Colonic mucosa (tissue), 4 donors: ENCODE measurements around the gene FCER1G. TPM values are rescaled to one million over a fixed set of nuclear protein-coding genes. Genes with fewer than 3 reads are reported as not detected.

Experiments used
- DNase-seq: peaks from one replicate; pipeline ENCODE4 v3.0.0-alpha.2; 2020
- H3K27ac ChIP-seq: fragments of 200-600 bp; one replicate; pipeline ENCODE4 v1.8.0; 2021
- H3K27me3 ChIP-seq: fragments of 200-600 bp; one replicate; pipeline ENCODE4 v1.8.0; 2021
- H3K36me3 ChIP-seq: fragments of 200-600 bp; one replicate; pipeline ENCODE4 v1.8.0; 2021
- H3K4me1 ChIP-seq: fragments of 200-600 bp; one replicate; pipeline ENCODE4 v1.8.0; 2021; ENCODE audit warnings: mild to moderate bottlenecking
- H3K4me3 ChIP-seq: fragments of 200-600 bp; one replicate; pipeline ENCODE4 v1.8.0; 2021
- H3K9ac ChIP-seq, 2 donors: one replicate each; pipeline ENCODE4 v1.7.0; 2013; ENCODE audit warnings: control low read depth in 2 of 2, low read depth in 2 of 2, low read length in 2 of 2
- H3K9me3 ChIP-seq: fragments of 200-600 bp; one replicate; pipeline ENCODE4 v1.8.0; 2021
- CTCF ChIP-seq: fragments of 200-600 bp; IDR thresholded peaks from one replicate; pipeline ENCODE4 v1.8.0; 2022; ENCODE audit warnings: antibody characterized with exemption, mild to moderate bottlenecking
- intact Hi-C: fragments of 100-400 bp; cut with DNase I; formaldehyde crosslinking; loops from one replicate; pipeline ENCODE4 v1.14.1; 2022
- total RNA-seq, 2 donors: library from RNA; stranded (reverse); fragmentation: NEBNext Ultra II Directional in 1 of 2; extraction: Animal tissue kit (Norgen Biotek cat#: 25700) in 1 of 2; gene quantifications; one replicate each; pipeline ENCODE4 v1.2.1, GENCODE V29; 2021
- donor health status: healthy.
- donor health status: DM: no; HTN: no; CAD: no.
- donor health status: DM: no; HTN: no; CAD: no.

Gene FCER1G
- total RNA-seq, 2 donors from 2014 or later = 6.6 to 16.0 TPM

- TF ChIP-seq CTCF = no peak
- Histone ChIP-seq H3K27me3 (no peaks in the 10 kb centered on the region), H3K9ac (no peak overlapping the region), H3K4me1 (no peaks in the 10 kb centered on the region), H3K4me3 (no peak overlapping the region), H3K9me3 (no peaks in the 10 kb centered on the region), H3K36me3 (no peaks in the 10 kb centered on the region), H3K27ac (no peak overlapping the region)
- DNase-seq = no peak
- intact Hi-C loops = no loop called here
Measured at GRCh38 chr1:161188381-161188780, 26.7 kb upstream of the FCER1G start.

- intact Hi-C loops = no loop called here
- H3K9ac ChIP-seq = no peak overlapping the region
- H3K36me3 ChIP-seq = no peaks in the 10 kb centered on the region
- H3K9me3 ChIP-seq = no peaks in the 10 kb centered on the region
- H3K4me1 ChIP-seq = no peaks in the 10 kb centered on the region
- H3K27me3 ChIP-seq = no peaks in the 10 kb centered on the region
- TF ChIP-seq CTCF = no peak
- H3K4me3 ChIP-seq = no peak overlapping the region
- H3K27ac ChIP-seq = no peak overlapping the region
- DNase-seq = no peak
Measured at GRCh38 chr1:161189036-161189435, 26.1 kb upstream of the FCER1G start.

GRCh38 chr1:161190962-161191521 is 24.1 kb upstream of the FCER1G start:
- no peak for DNase-seq

GRCh38 chr1:161191971-161192370 is 23.1 kb upstream of the FCER1G start:
- Histone ChIP-seq H3K4me3 (no peak overlapping the region), H3K4me1 (no peaks in the 10 kb centered on the region), H3K36me3 (no peaks in the 10 kb centered on the region), H3K9ac (no peak overlapping the region), H3K9me3 (no peaks in the 10 kb centered on the region), H3K27me3 (no peaks in the 10 kb centered on the region), H3K27ac (no peak overlapping the region)
- no peak for TF ChIP-seq CTCF
- no peak for DNase-seq
- intact Hi-C loops = loop anchor here (10.0 kb wide), 2 partner anchors 113 to 193 kb away; partner anchors contain the start of gene MPZ

More at GRCh38 chr1:161190962-161191521, 24.1 kb upstream of the FCER1G start:
- Histone ChIP-seq H3K4me3 (no peak overlapping the region), H3K27me3 (no peaks in the 10 kb centered on the region), H3K9me3 (no peaks in the 10 kb centered on the region), H3K9ac (no peak overlapping the region), H3K27ac (no peak overlapping the region), H3K36me3 (no peaks in the 10 kb centered on the region), H3K4me1 (no peaks in the 10 kb centered on the region)
- TF ChIP-seq CTCF = no peak
- intact Hi-C loops = loop anchor here (10.0 kb wide), 2 partner anchors 114 to 194 kb away; partner anchors contain the start of gene MPZ

- intact Hi-C loops = loop anchor here (10.0 kb wide), 2 partner anchors 112 to 192 kb away; partner anchors contain the start of gene MPZ
- Histone ChIP-seq H3K9me3 (no peaks in the 10 kb centered on the region), H3K4me1 (no peaks in the 10 kb centered on the region)
Measured at GRCh38 chr1:161192476-161193465, 22.3 kb upstream of the FCER1G start.

More at GRCh38 chr1:161192476-161193465, 22.3 kb upstream of the FCER1G start:
- peak; percentile 79 for TF ChIP-seq CTCF
- no peaks in the 10 kb centered on the region for H3K36me3 ChIP-seq
- DNase-seq = peak; percentile 68
- peak overlapping the region in 1 of 2 donors; percentile 36 for H3K9ac ChIP-seq
- H3K27me3 ChIP-seq = no peaks in the 10 kb centered on the region
- H3K4me3 ChIP-seq = no peak overlapping the region
- no peak overlapping the region for H3K27ac ChIP-seq
